ENCODE measurements around the gene ADGRL3.

ADGRL3 gene

GRCh38 chr4:61335241-61335763, 135.2 kb downstream of the ADGRL3 start:
- no peaks in the 10 kb centered on the region for H3K9me2 ChIP-seq (ENCODE audit: low read depth, low read length)
- H3K27me3 ChIP-seq (ENCODE audit: insufficient read depth, low read length): no peaks in the 10 kb centered on the region
- H3K4me3 ChIP-seq (ENCODE audit: low read depth, low read length, poor library complexity, severe bottlenecking): no peak overlapping the region
- no peaks in the 10 kb centered on the region for H3K4me1 ChIP-seq (ENCODE audit: insufficient read depth, low read length, severe bottlenecking)
- H2AFZ ChIP-seq (ENCODE audit: low read length): no peak overlapping the region
- no peaks in the 10 kb centered on the region for H3K79me2 ChIP-seq (ENCODE audit: insufficient read depth, low read length)
- H3F3A ChIP-seq (ENCODE audit: insufficient read depth, low read length): no peaks in the 10 kb centered on the region
- H3K9me3 ChIP-seq (ENCODE audit: low read length): no peaks in the 10 kb centered on the region
- TF ChIP-seq, protein P1, sequence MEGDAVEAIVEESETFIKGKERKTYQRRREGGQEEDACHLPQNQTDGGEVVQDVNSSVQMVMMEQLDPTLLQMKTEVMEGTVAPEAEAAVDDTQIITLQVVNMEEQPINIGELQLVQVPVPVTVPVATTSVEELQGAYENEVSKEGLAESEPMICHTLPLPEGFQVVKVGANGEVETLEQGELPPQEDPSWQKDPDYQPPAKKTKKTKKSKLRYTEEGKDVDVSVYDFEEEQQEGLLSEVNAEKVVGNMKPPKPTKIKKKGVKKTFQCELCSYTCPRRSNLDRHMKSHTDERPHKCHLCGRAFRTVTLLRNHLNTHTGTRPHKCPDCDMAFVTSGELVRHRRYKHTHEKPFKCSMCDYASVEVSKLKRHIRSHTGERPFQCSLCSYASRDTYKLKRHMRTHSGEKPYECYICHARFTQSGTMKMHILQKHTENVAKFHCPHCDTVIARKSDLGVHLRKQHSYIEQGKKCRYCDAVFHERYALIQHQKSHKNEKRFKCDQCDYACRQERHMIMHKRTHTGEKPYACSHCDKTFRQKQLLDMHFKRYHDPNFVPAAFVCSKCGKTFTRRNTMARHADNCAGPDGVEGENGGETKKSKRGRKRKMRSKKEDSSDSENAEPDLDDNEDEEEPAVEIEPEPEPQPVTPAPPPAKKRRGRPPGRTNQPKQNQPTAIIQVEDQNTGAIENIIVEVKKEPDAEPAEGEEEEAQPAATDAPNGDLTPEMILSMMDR (IDR thresholded peaks at IDR 0.05; ENCODE audit: low read length): no peak
- TF ChIP-seq EZH2 (IDR thresholded peaks at IDR 0.05; ENCODE audit: borderline replicate concordance, low read length): no peak
- no peak overlapping the region for H3K27ac ChIP-seq (ENCODE audit: low read depth, low read length, poor library complexity, severe bottlenecking)
- no peak overlapping the region for H3K4me2 ChIP-seq (ENCODE audit: low read length)
- no peak overlapping the region for H3K9ac ChIP-seq (ENCODE audit: low read length)
- no peaks in the 10 kb centered on the region for H4K20me1 ChIP-seq (ENCODE audit: insufficient read depth, low read length)
- H3K36me3 ChIP-seq (ENCODE audit: insufficient read depth, low read length): no peaks in the 10 kb centered on the region

- Histone ChIP-seq H2AFZ (ENCODE audit: low read length) (no peak overlapping the region), H3K9me3 (ENCODE audit: low read length) (no peaks in the 10 kb centered on the region), H3K79me2 (ENCODE audit: insufficient read depth, low read length) (no peaks in the 10 kb centered on the region), H3K27ac (ENCODE audit: low read depth, low read length, poor library complexity, severe bottlenecking) (no peak overlapping the region), H3K36me3 (ENCODE audit: insufficient read depth, low read length) (no peaks in the 10 kb centered on the region), H3K4me2 (ENCODE audit: low read length) (no peak overlapping the region), H3K9ac (ENCODE audit: low read length) (no peak overlapping the region), H3K4me3 (ENCODE audit: low read depth, low read length, poor library complexity, severe bottlenecking) (no peak overlapping the region), H4K20me1 (ENCODE audit: insufficient read depth, low read length) (no peaks in the 10 kb centered on the region), H3K9me2 (ENCODE audit: low read depth, low read length) (no peaks in the 10 kb centered on the region), H3K4me1 (ENCODE audit: insufficient read depth, low read length, severe bottlenecking) (no peaks in the 10 kb centered on the region), H3F3A (ENCODE audit: insufficient read depth, low read length) (no peaks in the 10 kb centered on the region), H3K27me3 (ENCODE audit: insufficient read depth, low read length) (no peaks in the 10 kb centered on the region)
- TF ChIP-seq, protein P1 (IDR thresholded peaks at IDR 0.05; ENCODE audit: low read length): no peak
- no peak for TF ChIP-seq EZH2 (IDR thresholded peaks at IDR 0.05; ENCODE audit: borderline replicate concordance, low read length)
Measured at GRCh38 chr4:61336488-61336887, 136.4 kb downstream of the ADGRL3 start.

DNA sequence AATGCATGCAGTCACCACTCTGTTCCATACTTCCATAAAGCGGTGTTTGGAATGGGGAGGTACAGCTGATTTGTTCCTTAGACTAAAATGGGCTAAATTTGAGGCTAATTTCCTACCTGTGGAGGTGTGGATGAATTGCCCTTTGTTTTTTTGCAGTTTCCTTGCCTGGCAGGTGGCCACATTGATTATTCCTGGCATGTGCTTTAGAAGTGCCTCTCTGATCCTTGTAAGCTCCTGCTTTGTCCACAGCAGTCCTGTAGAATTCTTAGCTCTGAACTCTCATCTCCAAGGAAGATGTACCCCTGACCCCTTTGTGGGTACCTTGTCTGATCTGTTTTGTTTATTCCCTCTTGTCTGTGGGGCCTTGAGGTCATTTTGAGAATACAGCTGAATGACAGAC, 136.8 kb downstream of the ADGRL3 start:
- Histone ChIP-seq H3K9me2 (ENCODE audit: low read depth, low read length) (no peaks in the 10 kb centered on the region), H3K27me3 (ENCODE audit: insufficient read depth, low read length) (no peaks in the 10 kb centered on the region), H3K9ac (ENCODE audit: low read length) (no peak overlapping the region), H4K20me1 (ENCODE audit: insufficient read depth, low read length) (no peaks in the 10 kb centered on the region), H3K79me2 (ENCODE audit: insufficient read depth, low read length) (no peaks in the 10 kb centered on the region), H3F3A (ENCODE audit: insufficient read depth, low read length) (no peaks in the 10 kb centered on the region), H3K4me3 (ENCODE audit: low read depth, low read length, poor library complexity, severe bottlenecking) (no peak overlapping the region), H3K4me1 (ENCODE audit: insufficient read depth, low read length, severe bottlenecking) (no peaks in the 10 kb centered on the region), H3K36me3 (ENCODE audit: insufficient read depth, low read length) (no peaks in the 10 kb centered on the region), H3K27ac (ENCODE audit: low read depth, low read length, poor library complexity, severe bottlenecking) (no peak overlapping the region), H3K4me2 (ENCODE audit: low read length) (no peak overlapping the region), H2AFZ (ENCODE audit: low read length) (no peak overlapping the region), H3K9me3 (ENCODE audit: low read length) (no peaks in the 10 kb centered on the region)
- TF ChIP-seq, protein P1 (IDR thresholded peaks at IDR 0.05; ENCODE audit: low read length): no peak

All from OCI-LY1 (cell line).